ENCODE data around the gene TESPA1.

TESPA1 gene

GRCh38 chr12:54956322-54956721, 28.2 kb downstream of the TESPA1 start:
- TF ChIP-seq REST (IDR thresholded peaks at IDR 0.05; ENCODE audit: insufficient read depth in 1 of 2, low read depth in 2 of 2, low read length in 2 of 2): no peak
- TF ChIP-seq TAF1 (IDR thresholded peaks at IDR 0.05; ENCODE audit: borderline replicate concordance, insufficient read depth, low read length): no peak
- TF ChIP-seq POLR2AphosphoS5 (IDR thresholded peaks at IDR 0.05; ENCODE audit: low read depth, low read length): no peak
- TF ChIP-seq SIN3A (IDR thresholded peaks at IDR 0.05; ENCODE audit: borderline replicate concordance, insufficient read depth, low read length): no peak
- TF ChIP-seq FOXP2 (optimal IDR thresholded peaks at IDR 0.05; ENCODE audit: borderline replicate concordance, extremely low read depth, extremely low read length, insufficient read depth): no peak

- TF ChIP-seq REST (IDR thresholded peaks at IDR 0.05; ENCODE audit: insufficient read depth in 1 of 2, low read depth in 2 of 2, low read length in 2 of 2): no peak
- TF ChIP-seq SIN3A (IDR thresholded peaks at IDR 0.05; ENCODE audit: borderline replicate concordance, insufficient read depth, low read length): no peak
- no peak for TF ChIP-seq TAF1 (IDR thresholded peaks at IDR 0.05; ENCODE audit: borderline replicate concordance, insufficient read depth, low read length)
- no peak for TF ChIP-seq POLR2AphosphoS5 (IDR thresholded peaks at IDR 0.05; ENCODE audit: low read depth, low read length)
- TF ChIP-seq FOXP2 (optimal IDR thresholded peaks at IDR 0.05; ENCODE audit: borderline replicate concordance, extremely low read depth, extremely low read length, insufficient read depth): no peak
These were observed 29.8 kb downstream of the TESPA1 start for GRCh38 chr12:54954801-54955200.

- TF ChIP-seq SIN3A (IDR thresholded peaks at IDR 0.05; ENCODE audit: borderline replicate concordance, insufficient read depth, low read length) (no peak), REST (IDR thresholded peaks at IDR 0.05; ENCODE audit: insufficient read depth in 1 of 2, low read depth in 2 of 2, low read length in 2 of 2) (no peak), TAF1 (IDR thresholded peaks at IDR 0.05; ENCODE audit: borderline replicate concordance, insufficient read depth, low read length) (no peak), FOXP2 (optimal IDR thresholded peaks at IDR 0.05; ENCODE audit: borderline replicate concordance, extremely low read depth, extremely low read length, insufficient read depth) (no peak)
These were observed 30.3 kb downstream of the TESPA1 start for GRCh38 chr12:54954228-54954627.

GRCh38 chr12:54950071-54950727, 34.4 kb downstream of the TESPA1 start:
- no peak for TF ChIP-seq FOXP2 (optimal IDR thresholded peaks at IDR 0.05; ENCODE audit: borderline replicate concordance, extremely low read depth, extremely low read length, insufficient read depth)
- TF ChIP-seq TAF1 (IDR thresholded peaks at IDR 0.05; ENCODE audit: borderline replicate concordance, insufficient read depth, low read length): no peak
- no peak for TF ChIP-seq REST (IDR thresholded peaks at IDR 0.05; ENCODE audit: insufficient read depth in 1 of 2, low read depth in 2 of 2, low read length in 2 of 2)
- no peak for TF ChIP-seq POLR2AphosphoS5 (IDR thresholded peaks at IDR 0.05; ENCODE audit: low read depth, low read length)
- TF ChIP-seq SIN3A (IDR thresholded peaks at IDR 0.05; ENCODE audit: borderline replicate concordance, insufficient read depth, low read length): no peak

Data from PFSK-1 (cell line).